ENCODE data around the gene SFRP4. TPM values are rescaled to one million over a fixed set of nuclear protein-coding genes. Genes with fewer than 3 reads are reported as not detected.

SFRP4 gene
- total and polyA plus RNA-seq, 2 donors: 2.2 to 11.2 TPM

- Histone ChIP-seq H3K4me3 (ENCODE audit: low read depth, low read length) (no peak overlapping the region), H3K36me3 (ENCODE audit: insufficient read depth) (no peaks in the 10 kb centered on the region), H3K27ac (ENCODE audit: low read depth) (no peak overlapping the region), H3K4me1 (ENCODE audit: insufficient read depth) (peaks cover 1% of the 10 kb centered on the region)
- DNase-seq (ENCODE audit: extremely low spot score): no peak
- 57% methylated on average over 4 of the region's 4 CpGs for WGBS
Observed at GRCh38 chr7:37918526-37918925, 1.9 kb upstream of the SFRP4 start.

GRCh38 chr7:37916017-37916672 is 472 bp downstream of the SFRP4 start:
- H3K27ac ChIP-seq (ENCODE audit: low read depth): no peak overlapping the region
- H3K36me3 ChIP-seq (ENCODE audit: insufficient read depth): no peaks in the 10 kb centered on the region
- DNase-seq (ENCODE audit: extremely low spot score): no peak
- peaks cover 1% of the 10 kb centered on the region for H3K4me1 ChIP-seq (ENCODE audit: insufficient read depth)
- 5% methylated on average over 57 of the region's 57 CpGs for WGBS
- H3K4me3 ChIP-seq (ENCODE audit: low read depth, low read length): peak overlapping the region; percentile 26

GRCh38 chr7:37915438-37915837 is 1.2 kb downstream of the SFRP4 start:
- H3K4me1 ChIP-seq (ENCODE audit: insufficient read depth): peaks cover 1% of the 10 kb centered on the region
- H3K4me3 ChIP-seq (ENCODE audit: low read depth, low read length): no peak overlapping the region
- no peaks in the 10 kb centered on the region for H3K36me3 ChIP-seq (ENCODE audit: insufficient read depth)
- 31% methylated on average over 5 of the region's 5 CpGs for WGBS
- H3K27ac ChIP-seq (ENCODE audit: low read depth): no peak overlapping the region
- no peak for DNase-seq (ENCODE audit: extremely low spot score)

GRCh38 chr7:37912756-37913155 is 3.9 kb downstream of the SFRP4 start:
- H3K36me3 ChIP-seq (ENCODE audit: insufficient read depth): no peaks in the 10 kb centered on the region
- no peak overlapping the region for H3K27ac ChIP-seq (ENCODE audit: low read depth)
- DNase-seq (ENCODE audit: extremely low spot score): no peak
- 62% methylated on average over 2 of the region's 2 CpGs for WGBS
- peaks cover 1% of the 10 kb centered on the region for H3K4me1 ChIP-seq (ENCODE audit: insufficient read depth)
- H3K4me3 ChIP-seq (ENCODE audit: low read depth, low read length): no peak overlapping the region

GRCh38 chr7:37908221-37908788 is 8.3 kb downstream of the SFRP4 start:
- 75% methylated on average over 1 of the region's 1 CpG for WGBS

GRCh38 chr7:37901890-37902524 is 14.6 kb downstream of the SFRP4 start:
- Histone ChIP-seq H3K27ac (ENCODE audit: low read depth) (no peak overlapping the region), H3K36me3 (ENCODE audit: insufficient read depth) (no peaks in the 10 kb centered on the region), H3K4me3 (ENCODE audit: low read depth, low read length) (no peak overlapping the region), H3K4me1 (ENCODE audit: insufficient read depth) (no peaks in the 10 kb centered on the region)
- 92% methylated on average over 2 of the region's 2 CpGs for WGBS
- no peak for DNase-seq (ENCODE audit: extremely low spot score)

More at GRCh38 chr7:37908221-37908788, 8.3 kb downstream of the SFRP4 start:
- no peaks in the 10 kb centered on the region for H3K4me1 ChIP-seq (ENCODE audit: insufficient read depth)
- H3K36me3 ChIP-seq (ENCODE audit: insufficient read depth): no peaks in the 10 kb centered on the region
- no peak for DNase-seq (ENCODE audit: extremely low spot score)
- H3K4me3 ChIP-seq (ENCODE audit: low read depth, low read length): no peak overlapping the region
- H3K27ac ChIP-seq (ENCODE audit: low read depth): no peak overlapping the region

DNA sequence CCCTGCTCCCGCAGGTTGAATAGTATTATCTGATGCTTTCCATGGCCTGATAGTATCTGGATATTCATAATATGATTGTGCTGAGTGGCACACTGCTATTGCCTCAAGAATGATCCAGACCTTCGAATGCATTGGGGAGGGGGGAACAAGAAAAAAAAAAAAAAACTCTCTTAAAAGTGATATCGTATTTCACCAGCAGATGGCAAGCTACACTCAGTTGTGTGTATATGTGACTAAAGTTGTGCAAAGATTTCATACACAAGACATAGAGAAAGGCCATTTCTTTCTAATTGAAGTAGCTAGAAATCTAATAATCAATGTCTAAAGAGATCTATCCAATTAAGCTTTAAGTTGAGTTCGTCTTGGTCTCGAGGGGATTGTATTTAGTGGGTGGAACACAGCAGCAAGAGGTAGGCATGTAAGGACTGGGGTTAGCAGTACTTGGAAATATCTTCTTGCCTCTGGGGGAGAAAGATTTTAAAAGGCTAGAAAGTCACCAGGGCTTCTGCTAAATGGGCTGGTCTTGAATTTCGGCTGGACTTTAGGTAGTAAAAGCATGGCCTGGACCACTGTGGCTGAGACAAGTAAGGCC is 15.3 kb downstream of the SFRP4 start:
- H3K4me3 ChIP-seq (ENCODE audit: low read depth, low read length): no peak overlapping the region
- DNase-seq (ENCODE audit: extremely low spot score): no peak
- 19% methylated on average over 6 of the region's 6 CpGs for WGBS
- H3K36me3 ChIP-seq (ENCODE audit: insufficient read depth): no peaks in the 10 kb centered on the region
- H3K27ac ChIP-seq (ENCODE audit: low read depth): no peak overlapping the region
- H3K4me1 ChIP-seq (ENCODE audit: insufficient read depth): no peaks in the 10 kb centered on the region

DNA sequence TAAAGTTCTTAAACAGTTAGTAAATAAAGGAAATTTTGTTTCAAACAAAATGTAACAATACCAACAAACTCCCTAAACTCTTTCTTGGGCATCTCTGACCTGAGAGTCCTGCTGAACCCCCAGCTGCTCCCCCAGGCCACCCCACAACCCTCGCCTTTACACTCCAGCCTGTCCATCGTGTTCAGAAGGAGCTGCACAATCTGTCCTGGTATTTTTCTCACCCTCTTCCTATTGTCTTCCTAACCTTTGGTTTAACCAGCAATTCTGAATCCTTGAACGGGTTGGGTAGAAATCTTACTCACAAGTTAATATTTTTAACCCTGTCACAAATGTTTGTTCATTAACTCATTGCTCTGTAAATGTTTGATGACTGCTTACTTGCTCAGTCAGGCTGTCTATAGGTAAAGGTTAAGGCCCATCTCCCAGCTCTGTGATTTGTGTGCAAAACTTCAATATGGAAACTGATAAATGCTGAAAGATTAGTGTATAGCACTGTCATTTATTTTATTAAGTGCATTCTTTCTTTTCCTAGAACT is 16.8 kb downstream of the SFRP4 start:
- DNase-seq (ENCODE audit: extremely low spot score): no peak
- WGBS: 65% methylated on average over 3 of the region's 3 CpGs
- no peak overlapping the region for H3K27ac ChIP-seq (ENCODE audit: low read depth)
- no peaks in the 10 kb centered on the region for H3K36me3 ChIP-seq (ENCODE audit: insufficient read depth)
- H3K4me1 ChIP-seq (ENCODE audit: insufficient read depth): no peaks in the 10 kb centered on the region
- H3K4me3 ChIP-seq (ENCODE audit: low read depth, low read length): no peak overlapping the region

- H3K4me1 ChIP-seq (ENCODE audit: insufficient read depth): no peaks in the 10 kb centered on the region
- no peak for DNase-seq (ENCODE audit: extremely low spot score)
- no peak overlapping the region for H3K4me3 ChIP-seq (ENCODE audit: low read depth, low read length)
- H3K36me3 ChIP-seq (ENCODE audit: insufficient read depth): no peaks in the 10 kb centered on the region
- 51% methylated on average over 3 of the region's 3 CpGs for WGBS
- no peak overlapping the region for H3K27ac ChIP-seq (ENCODE audit: low read depth)
Observed at GRCh38 chr7:37894671-37895070, 21.9 kb downstream of the SFRP4 start.

DNA sequence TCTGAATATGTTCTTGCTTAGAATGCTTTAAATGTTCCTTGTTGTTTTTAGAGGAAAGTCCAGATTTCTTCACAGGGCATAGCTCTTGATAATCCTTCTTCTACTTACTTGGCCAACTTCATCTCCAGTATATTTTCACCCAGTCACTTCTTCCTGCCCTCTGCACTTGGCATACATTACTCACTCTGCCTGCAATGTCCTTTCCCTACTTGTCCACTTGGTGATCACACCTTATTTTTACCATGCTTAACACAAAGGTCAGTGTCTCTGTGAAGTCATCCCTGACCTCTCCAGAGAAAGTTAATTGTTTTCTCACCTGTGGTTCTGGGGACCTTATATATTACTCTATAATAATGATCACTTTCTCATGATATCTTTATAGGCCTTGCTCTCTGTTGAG is 23.3 kb downstream of the SFRP4 start:
- H3K36me3 ChIP-seq (ENCODE audit: insufficient read depth): no peaks in the 10 kb centered on the region
- DNase-seq (ENCODE audit: extremely low spot score): no peak
- no peak overlapping the region for H3K27ac ChIP-seq (ENCODE audit: low read depth)
- no peak overlapping the region for H3K4me3 ChIP-seq (ENCODE audit: low read depth, low read length)
- no peaks in the 10 kb centered on the region for H3K4me1 ChIP-seq (ENCODE audit: insufficient read depth)

DNA sequence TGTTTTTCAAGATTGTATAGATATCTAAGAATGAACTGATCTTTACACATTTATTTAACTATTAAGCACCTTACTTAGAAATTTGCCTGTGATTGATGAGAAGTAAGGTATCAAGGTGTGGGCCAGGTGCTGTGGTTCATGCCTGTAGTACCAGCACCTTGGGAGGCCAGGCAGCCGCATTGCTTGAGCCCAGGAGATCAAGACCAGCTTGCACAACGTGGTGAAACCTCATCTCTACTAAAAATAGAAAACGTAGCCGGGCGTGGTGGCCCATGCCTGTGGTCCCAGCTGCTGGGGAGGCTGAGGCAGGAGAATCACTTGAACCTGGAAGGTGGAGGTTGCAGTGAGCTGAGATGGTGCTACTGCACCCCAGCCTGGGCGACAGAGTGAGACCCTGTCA is 34.5 kb downstream of the SFRP4 start:
- Histone ChIP-seq H3K27ac (ENCODE audit: low read depth) (no peak overlapping the region), H3K4me1 (ENCODE audit: insufficient read depth) (no peaks in the 10 kb centered on the region), H3K4me3 (ENCODE audit: low read depth, low read length) (no peak overlapping the region), H3K36me3 (ENCODE audit: insufficient read depth) (no peaks in the 10 kb centered on the region)
- DNase-seq (ENCODE audit: extremely low spot score): no peak
- WGBS: 79% methylated on average over 6 of the region's 6 CpGs
